Vagina (tissue), 2 donors: Measurements from ENCODE around the gene CALM3. TPM values are rescaled to one million over a fixed set of nuclear protein-coding genes. Genes with fewer than 3 reads are reported as not detected.
"Not testable (repeated sequence)": the region's sequence is repeated elsewhere in the genome, so short reads cannot be mapped to it uniquely, and the experiment has no call there.

Source experiments
- DNase-seq, 2 donors: peaks; one replicate each; pipeline ENCODE4 v3.0.0-alpha.2; 2017; ENCODE audit errors: extremely low spot score in 2 of 2
- H3K27ac ChIP-seq: fragments of 200-600 bp; sonication (generic); one replicate; pipeline ENCODE4 v1.5.1; 2019
- H3K27me3 ChIP-seq: fragments of 200-600 bp; sonication (generic); one replicate; pipeline ENCODE4 v1.5.1; 2019
- H3K36me3 ChIP-seq, 2 donors: fragments of 200-600 bp; sonication (generic); one replicate each; pipeline ENCODE4 v1.5.1; 2017 to 2019
- H3K4me1 ChIP-seq: fragments of 200-600 bp; sonication (generic); one replicate; pipeline ENCODE4 v1.5.1; 2019
- H3K4me3 ChIP-seq, 2 donors: fragments of 200-600 bp; sonication (generic); 1 replicate in 1 of 2; 2 replicates in 1 of 2; pipeline ENCODE4 v1.5.1; 2016 to 2019
- H3K9me3 ChIP-seq: fragments of 200-600 bp; sonication (generic); one replicate; pipeline ENCODE4 v1.5.1; 2019
- CTCF ChIP-seq, 3 experiments: fragments of 450-650 bp in 2 of 3; fragments of 200-600 bp in 1 of 3; sonication (generic) in 1 of 3; IDR thresholded peaks; one replicate each; pipeline ENCODE4 v1.5.1; 2017 to 2019; ENCODE audit warnings: antibody characterized with exemption in 3 of 3, mild to moderate bottlenecking in 2 of 3, moderate library complexity in 2 of 3
- POLR2A ChIP-seq, 2 donors: fragments of 450-650 bp; IDR thresholded peaks; one replicate each; pipeline ENCODE4 v1.6.1; 2017; ENCODE audit warnings: antibody characterized with exemption in 2 of 2, mild to moderate bottlenecking in 2 of 2, moderate library complexity in 2 of 2
- POLR2AphosphoS5 ChIP-seq, 2 donors: sonication (generic); formaldehyde crosslinking; IDR thresholded peaks; one replicate each; pipeline ENCODE4 v1.9.0; 2017; ENCODE audit warnings: antibody characterized with exemption in 2 of 2, mild to moderate bottlenecking in 2 of 2, low read depth in 1 of 2; ENCODE audit not compliant: insufficient read depth in 1 of 2
- intact Hi-C: fragments of 100-400 bp; cut with DNase I; formaldehyde crosslinking; loops from one replicate; pipeline ENCODE4 v1.15.1; 2023
- total RNA-seq: library from RNA; depleted of rRNA; stranded (reverse); fragments of >200 nt; gene quantifications from one replicate; pipeline ENCODE4 v1.2.3, GENCODE V29; 2016

Gene CALM3
- total RNA-seq, 1 donor from 2014 or later: 105 TPM

GRCh38 chr19:46559203-46559602 lies 41.9 kb upstream of the CALM3 start:
- intact Hi-C loops: no loop called here
- no peak for DNase-seq
- no peaks in the 10 kb centered on the region for H3K9me3 ChIP-seq
- no peak for TF ChIP-seq POLR2A (IDR thresholded peaks at IDR 0.05)
- no peak overlapping the region for H3K4me3 ChIP-seq
- H3K4me1 ChIP-seq: no peaks in the 10 kb centered on the region
- H3K27ac ChIP-seq: no peak overlapping the region
- H3K36me3 ChIP-seq: no peaks in the 10 kb centered on the region
- H3K27me3 ChIP-seq: no peaks in the 10 kb centered on the region

- H3K27me3 ChIP-seq, H3K9me3 ChIP-seq, H3K4me1 ChIP-seq, DNase-seq, H3K36me3 ChIP-seq, H3K27ac ChIP-seq, H3K4me3 ChIP-seq, intact Hi-C loops: not testable (repeated sequence)
Measured at GRCh38 chr19:46559675-46560074, 41.5 kb upstream of the CALM3 start.

DNA sequence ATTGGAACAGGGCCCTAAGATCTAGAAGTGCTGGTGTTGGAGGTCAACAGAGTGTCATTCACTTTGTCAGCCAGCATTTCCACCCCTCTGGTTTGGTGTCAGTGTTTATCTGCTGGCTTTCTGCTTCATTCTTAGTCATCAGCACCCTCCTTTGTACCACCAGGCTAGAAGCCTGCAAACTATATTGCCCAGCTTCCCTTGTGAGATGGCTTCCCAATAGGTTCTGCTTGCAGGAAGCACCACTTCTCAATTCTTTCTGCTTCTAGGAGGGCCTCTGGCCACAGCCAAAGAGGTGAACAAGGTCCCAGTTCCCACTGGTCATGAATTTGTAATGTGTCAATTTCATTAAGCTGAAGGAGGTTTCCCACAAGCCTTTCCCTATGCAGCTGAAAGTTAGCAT lies 36.4 kb upstream of the CALM3 start:
- no peaks in the 10 kb centered on the region for H3K4me1 ChIP-seq
- no peak overlapping the region for H3K27ac ChIP-seq
- H3K4me3 ChIP-seq: no peak overlapping the region
- H3K9me3 ChIP-seq: no peaks in the 10 kb centered on the region
- no peak for DNase-seq
- H3K36me3 ChIP-seq: no peaks in the 10 kb centered on the region
- TF ChIP-seq CTCF (IDR thresholded peaks at IDR 0.05) (no peak), POLR2A (IDR thresholded peaks at IDR 0.05) (no peak), POLR2AphosphoS5 (IDR thresholded peaks at IDR 0.05; ENCODE audit: insufficient read depth in 1 of 2, low read depth in 1 of 2) (no peak)
- intact Hi-C loops: no loop called here
- no peaks in the 10 kb centered on the region for H3K27me3 ChIP-seq

GRCh38 chr19:46571495-46571894 lies 29.6 kb upstream of the CALM3 start:
- H3K27ac ChIP-seq: no peak overlapping the region
- TF ChIP-seq CTCF (IDR thresholded peaks at IDR 0.05) (no peak), POLR2AphosphoS5 (IDR thresholded peaks at IDR 0.05; ENCODE audit: insufficient read depth in 1 of 2, low read depth in 1 of 2) (no peak), POLR2A (IDR thresholded peaks at IDR 0.05) (no peak)
- DNase-seq: no peak
- H3K27me3 ChIP-seq: no peaks in the 10 kb centered on the region
- no peaks in the 10 kb centered on the region for H3K36me3 ChIP-seq
- H3K4me3 ChIP-seq: no peak overlapping the region
- no peaks in the 10 kb centered on the region for H3K4me1 ChIP-seq
- no peaks in the 10 kb centered on the region for H3K9me3 ChIP-seq
- intact Hi-C loops: loop anchor here (2.0 kb wide), 1 partner anchor 47 kb away; no protein-coding TSS in a partner anchor

- Histone ChIP-seq H3K27me3 (no peaks in the 10 kb centered on the region), H3K4me1 (no peaks in the 10 kb centered on the region), H3K9me3 (no peaks in the 10 kb centered on the region), H3K27ac (no peak overlapping the region), H3K4me3 (no peak overlapping the region), H3K36me3 (no peaks in the 10 kb centered on the region)
- intact Hi-C loops: no loop called here
- no peak for DNase-seq
- no peak for TF ChIP-seq POLR2A (IDR thresholded peaks at IDR 0.05)
- no peak for TF ChIP-seq POLR2AphosphoS5 (IDR thresholded peaks at IDR 0.05; ENCODE audit: insufficient read depth in 1 of 2, low read depth in 1 of 2)
- TF ChIP-seq CTCF (IDR thresholded peaks at IDR 0.05): no peak
Measured at GRCh38 chr19:46573679-46574498, 27.2 kb upstream of the CALM3 start.

DNA sequence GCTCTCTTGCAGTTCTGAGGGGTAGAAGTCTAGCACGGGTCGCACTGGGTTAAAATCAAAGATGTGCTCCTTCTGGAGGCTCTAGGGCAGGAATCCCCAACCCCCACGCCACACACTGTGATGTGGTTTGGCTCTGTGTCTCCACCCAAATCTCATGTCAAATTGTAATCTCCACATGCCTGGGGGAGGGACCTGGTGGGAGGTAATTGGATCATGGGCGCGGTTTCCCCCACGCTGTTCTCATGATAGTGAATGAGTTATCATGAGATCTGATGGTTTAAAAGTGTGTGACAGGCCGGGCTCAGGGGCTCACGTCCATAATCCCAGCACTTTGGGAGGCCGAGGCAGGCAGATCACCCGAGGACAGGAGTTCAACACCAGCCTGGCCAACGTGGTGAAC lies 26.6 kb upstream of the CALM3 start:
- intact Hi-C loops: no loop called here
- no peak overlapping the region for H3K27ac ChIP-seq

More for the DNA sequence above, 26.6 kb upstream of the CALM3 start:
- no peaks in the 10 kb centered on the region for H3K4me1 ChIP-seq
- H3K4me3 ChIP-seq: no peak overlapping the region
- TF ChIP-seq CTCF (IDR thresholded peaks at IDR 0.05) (no peak), POLR2A (IDR thresholded peaks at IDR 0.05) (no peak), POLR2AphosphoS5 (IDR thresholded peaks at IDR 0.05; ENCODE audit: insufficient read depth in 1 of 2, low read depth in 1 of 2) (no peak)
- H3K27me3 ChIP-seq: no peaks in the 10 kb centered on the region
- no peaks in the 10 kb centered on the region for H3K9me3 ChIP-seq
- no peak for DNase-seq
- H3K36me3 ChIP-seq: no peaks in the 10 kb centered on the region
